SU-DHL-6 (cell line): ENCODE data around the gene LAYN.

Experiments used
- EZH2phosphoT487 ChIP-seq: fragments of 200-600 bp; sonication (generic), shearing (Covaris generic); conservative IDR thresholded peaks from 2 replicates; pipeline ENCODE4 v1.6.1; 2018; ENCODE audit warnings: mild to moderate bottlenecking, antibody characterized with exemption, low read length, moderate library complexity, mixed read lengths
- TF ChIP-seq, protein P1 (sequence below): fragments of 200-600 bp; sonication (generic); IDR thresholded peaks from one replicate; pipeline ENCODE4 v1.5.1; 2017; ENCODE audit warnings: antibody characterized with exemption, mild to moderate bottlenecking, low read length, moderate library complexity; ENCODE audit not compliant: insufficient read depth, poor library complexity, severe bottlenecking

GRCh38 chr11:111602865-111603610 lies 62.5 kb downstream of the LAYN start:
- TF ChIP-seq, protein P1, sequence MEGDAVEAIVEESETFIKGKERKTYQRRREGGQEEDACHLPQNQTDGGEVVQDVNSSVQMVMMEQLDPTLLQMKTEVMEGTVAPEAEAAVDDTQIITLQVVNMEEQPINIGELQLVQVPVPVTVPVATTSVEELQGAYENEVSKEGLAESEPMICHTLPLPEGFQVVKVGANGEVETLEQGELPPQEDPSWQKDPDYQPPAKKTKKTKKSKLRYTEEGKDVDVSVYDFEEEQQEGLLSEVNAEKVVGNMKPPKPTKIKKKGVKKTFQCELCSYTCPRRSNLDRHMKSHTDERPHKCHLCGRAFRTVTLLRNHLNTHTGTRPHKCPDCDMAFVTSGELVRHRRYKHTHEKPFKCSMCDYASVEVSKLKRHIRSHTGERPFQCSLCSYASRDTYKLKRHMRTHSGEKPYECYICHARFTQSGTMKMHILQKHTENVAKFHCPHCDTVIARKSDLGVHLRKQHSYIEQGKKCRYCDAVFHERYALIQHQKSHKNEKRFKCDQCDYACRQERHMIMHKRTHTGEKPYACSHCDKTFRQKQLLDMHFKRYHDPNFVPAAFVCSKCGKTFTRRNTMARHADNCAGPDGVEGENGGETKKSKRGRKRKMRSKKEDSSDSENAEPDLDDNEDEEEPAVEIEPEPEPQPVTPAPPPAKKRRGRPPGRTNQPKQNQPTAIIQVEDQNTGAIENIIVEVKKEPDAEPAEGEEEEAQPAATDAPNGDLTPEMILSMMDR: no peak
- no peak for TF ChIP-seq EZH2phosphoT487
